Measurements from ENCODE around the gene DBNDD1.

DNA sequence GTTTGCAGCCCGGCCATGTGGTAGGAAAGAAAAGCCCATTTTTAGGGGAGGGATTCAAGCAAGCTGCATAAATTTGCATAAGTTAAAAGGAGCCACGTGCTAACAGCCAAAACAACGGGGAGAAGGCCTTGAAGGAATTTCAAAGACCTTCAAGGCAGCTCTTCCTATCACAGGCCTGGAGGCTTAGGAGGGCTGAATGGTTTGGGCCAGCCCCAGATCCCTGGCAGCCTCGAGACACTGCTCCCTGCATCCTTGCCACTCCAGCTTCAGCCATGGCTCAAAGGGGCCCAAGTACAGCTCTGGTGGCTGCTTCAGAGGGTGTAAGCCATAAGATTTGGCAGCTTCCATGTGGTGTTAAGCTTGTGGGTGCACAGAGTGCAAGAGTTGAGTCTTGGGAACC lies 35.3 kb upstream of the DBNDD1 start:
- TF ChIP-seq, protein P1, sequence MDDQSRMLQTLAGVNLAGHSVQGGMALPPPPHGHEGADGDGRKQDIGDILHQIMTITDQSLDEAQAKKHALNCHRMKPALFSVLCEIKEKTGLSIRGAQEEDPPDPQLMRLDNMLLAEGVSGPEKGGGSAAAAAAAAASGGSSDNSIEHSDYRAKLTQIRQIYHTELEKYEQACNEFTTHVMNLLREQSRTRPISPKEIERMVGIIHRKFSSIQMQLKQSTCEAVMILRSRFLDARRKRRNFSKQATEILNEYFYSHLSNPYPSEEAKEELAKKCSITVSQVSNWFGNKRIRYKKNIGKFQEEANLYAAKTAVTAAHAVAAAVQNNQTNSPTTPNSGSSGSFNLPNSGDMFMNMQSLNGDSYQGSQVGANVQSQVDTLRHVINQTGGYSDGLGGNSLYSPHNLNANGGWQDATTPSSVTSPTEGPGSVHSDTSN (IDR thresholded peaks at IDR 0.05), result no peak
- TF ChIP-seq, protein P2, sequence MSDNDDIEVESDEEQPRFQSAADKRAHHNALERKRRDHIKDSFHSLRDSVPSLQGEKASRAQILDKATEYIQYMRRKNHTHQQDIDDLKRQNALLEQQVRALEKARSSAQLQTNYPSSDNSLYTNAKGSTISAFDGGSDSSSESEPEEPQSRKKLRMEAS (IDR thresholded peaks at IDR 0.05; ENCODE audit: low read depth), result no peak

All from SK-N-SH (cell line).